K562 (cell line): Measurements from ENCODE around the gene FOXN3. TPM values are rescaled to one million over a fixed set of nuclear protein-coding genes. Genes with fewer than 3 reads are reported as not detected.

Experiments
- ATAC-seq: fragments of 200-7000 bp; cut with Tn5 transposase; 3 replicates; pipeline ENCODE4 v1.9.1; 2020; ENCODE audit warnings: moderate library complexity
- Bru-seq: library from RNA; stranded (reverse); fragments of 400-500 nt; gene quantifications from one replicate; lab custom pipeline; 2021; lab: Mats Ljungman, UMichigan
- BruChase-seq, 2 experiments: library from RNA; stranded (reverse); fragments of 400-500 nt; gene quantifications; one replicate each; lab custom pipeline; 2021; lab: Mats Ljungman, UMichigan
- BruUV-seq: library from RNA; stranded (reverse); fragments of 400-500 nt; replicated peaks from 2 replicates; lab custom pipeline; 2021; lab: Mats Ljungman, UMichigan
- CTCF ChIA-PET: fragments of 300-600 bp; formaldehyde crosslinking; extraction: SDS; loops from one replicate; lab custom pipeline; 2021; ENCODE audit warnings: low intra/inter-chr PET ratio; lab: Yijun Ruan, JAX
- POLR2A ChIA-PET: fragments of 300-600, 350-650 bp; sonication (Branson Sonifier 250); formaldehyde crosslinking; extraction: SDS; loops from one replicate; lab custom pipeline; 2021; ENCODE audit warnings: antibody characterized with exemption, inconsistent platforms; lab: Yijun Ruan, JAX
- DNase-seq, 4 experiments: peaks; one replicate each; pipeline versions ENCODE4 v3.0.0 to v3.0.0-alpha.2; 2011 to 2018; ENCODE audit warnings: low spot score in 3 of 4, mixed read lengths in 3 of 4; ENCODE audit errors: extremely low read depth in 1 of 4
- FAIRE-seq: peaks from 2 replicates; lab custom pipeline; 2011; peaks lifted over from hg19 to GRCh38; lab: Jason Lieb, UNC
- H2AFZ ChIP-seq: 2 replicates; pipeline ENCODE4 v1.6.0; 2011; ENCODE audit warnings: low read depth, low read length, control low read depth, inconsistent platforms
- H3K27ac ChIP-seq: fragments of 200-600 bp; 3 replicates; pipeline ENCODE4 v1.8.0; 2011; ENCODE audit warnings: low read depth, mild to moderate bottlenecking, control low read depth, inconsistent platforms, low read length, moderate library complexity, mixed read lengths; ENCODE audit errors: extremely low read depth
- H3K27me3 ChIP-seq, 2 experiments: fragments of 300-600 bp in 1 of 2; 2 replicates in 1 of 2; 3 replicates in 1 of 2; pipeline versions ENCODE4 v1.6.0 to v1.8.0; 2011; ENCODE audit warnings: inconsistent platforms in 2 of 2, low read length in 2 of 2, mild to moderate bottlenecking in 1 of 2, mixed read lengths in 1 of 2, moderate library complexity in 1 of 2; ENCODE audit not compliant: control insufficient read depth in 2 of 2, insufficient read depth in 2 of 2
- H3K36me3 ChIP-seq: fragments of 300-600 bp; 3 replicates; pipeline ENCODE4 v1.8.0; 2011; ENCODE audit warnings: mild to moderate bottlenecking, low read length, inconsistent platforms; ENCODE audit not compliant: control insufficient read depth, insufficient read depth
- H3K4me1 ChIP-seq, 2 experiments: fragments of 200-600 bp in 1 of 2; replicated peaks in 1 of 2; 2 replicates in 1 of 2; 3 replicates in 1 of 2; pipeline versions ENCODE4 v1.5.1 to v1.8.0; 2011; ENCODE audit warnings: inconsistent platforms in 2 of 2, low read length in 2 of 2, mild to moderate bottlenecking in 1 of 2, mixed read lengths in 1 of 2, moderate library complexity in 1 of 2; ENCODE audit not compliant: control insufficient read depth in 2 of 2, insufficient read depth in 2 of 2
- H3K4me2 ChIP-seq: 2 replicates; pipeline ENCODE4 v1.6.1; 2011; ENCODE audit warnings: low read length, control low read depth, inconsistent platforms, mixed read lengths; ENCODE audit not compliant: insufficient read depth
- H3K4me3 ChIP-seq: fragments of 200-600 bp; sonication (generic), shearing (Covaris generic); 2 replicates; pipeline ENCODE4 v1.5.1; 2016; ENCODE audit warnings: control low read depth, inconsistent platforms
- H3K79me2 ChIP-seq: fragments of 200-600 bp; 3 replicates; pipeline ENCODE4 v1.8.0; 2011; ENCODE audit warnings: low read length, inconsistent platforms; ENCODE audit not compliant: control insufficient read depth, insufficient read depth
- H3K9ac ChIP-seq, 2 experiments: 2 replicates each; pipeline versions ENCODE4 v1.6.0 to v1.6.1; 2011; ENCODE audit warnings: low read depth in 2 of 2, low read length in 2 of 2, control low read depth in 1 of 2, inconsistent platforms in 1 of 2, mild to moderate bottlenecking in 1 of 2, mixed read lengths in 1 of 2; ENCODE audit not compliant: insufficient read depth in 1 of 2
- H3K9me1 ChIP-seq: one replicate; pipeline ENCODE4 v1.6.0; 2011; ENCODE audit warnings: inconsistent platforms, mild to moderate bottlenecking, low read length, moderate library complexity; ENCODE audit not compliant: control insufficient read depth, insufficient read depth
- H3K9me3 ChIP-seq: replicated peaks from 2 replicates; pipeline ENCODE4 v1.5.1; 2011; ENCODE audit warnings: low read depth, low read length, inconsistent platforms; ENCODE audit not compliant: control insufficient read depth, insufficient read depth
- H4K20me1 ChIP-seq: replicated peaks from 2 replicates; pipeline ENCODE4 v1.6.1; 2011; ENCODE audit warnings: low read length, inconsistent platforms, mixed read lengths; ENCODE audit not compliant: control insufficient read depth, insufficient read depth
- ADNP ChIP-seq: fragments of 200-800 bp; sonication (Bioruptor generic); IDR thresholded peaks from 2 replicates; pipeline ENCODE4 v1.6.1; 2016; ENCODE audit warnings: missing genetic modification characterization, missing compliant biosample characterization
- CREB1 ChIP-seq, 2 experiments: sonication (generic) in 1 of 2; formaldehyde crosslinking in 1 of 2; IDR thresholded peaks; 2 replicates each; pipeline versions ENCODE4 v1.6.1 to v1.8.0; 2012 to 2022; ENCODE audit warnings: inconsistent platforms in 1 of 2, mild to moderate bottlenecking in 1 of 2, missing genetic modification reagents in 1 of 2, moderate library complexity in 1 of 2
- ETV6 ChIP-seq, 3 experiments: fragments of 150-350 bp in 1 of 3; sonication (generic) in 1 of 3; formaldehyde crosslinking in 1 of 3; IDR thresholded peaks; 2 replicates each; pipeline versions ENCODE4 v1.6.1 to v1.8.0; 2014 to 2022; ENCODE audit warnings: borderline replicate concordance in 2 of 3, low read depth in 2 of 3, antibody characterized with exemption in 1 of 3, low read length in 1 of 3, mild to moderate bottlenecking in 1 of 3, missing genetic modification reagents in 1 of 3
- FOXK1 ChIP-seq: sonication (generic); formaldehyde crosslinking; IDR thresholded peaks from 2 replicates; pipeline ENCODE4 v1.8.0; 2022; ENCODE audit warnings: missing genetic modification reagents, mild to moderate bottlenecking, borderline replicate concordance
- HLTF ChIP-seq: fragments of 450-650 bp; IDR thresholded peaks from 2 replicates; pipeline ENCODE4 v1.6.1; 2016
- NEUROD1 ChIP-seq: fragments of 150-350 bp; IDR thresholded peaks from 2 replicates; pipeline ENCODE4 v1.6.1; 2014; ENCODE audit warnings: borderline replicate concordance, low read length, low read depth; ENCODE audit not compliant: partially characterized antibody
- RNF2 ChIP-seq: sonication (generic); IDR thresholded peaks from 2 replicates; pipeline ENCODE4 v1.6.1; 2016
- SMAD1 ChIP-seq: fragments of 150-350 bp; IDR thresholded peaks from 2 replicates; pipeline ENCODE4 v1.6.1; 2014; ENCODE audit warnings: low read length, low read depth; ENCODE audit not compliant: partially characterized antibody
- WGBS: fragments of 100-300 bp; shearing (Covaris generic); methylation state at CpG from one replicate; pipeline ENCODE4 v1.1.6; 2016; ENCODE audit warnings: low coverage, mixed read lengths; ENCODE audit not compliant: insufficient coverage; ENCODE audit errors: missing lambda C conversion rate; 5-methylcytosine and 5-hydroxymethylcytosine counted together
- in situ Hi-C: fragments of 300-500 bp; cut with MboI; formaldehyde crosslinking; loops from 4 replicates; pipeline ENCODE4 v1.15.0; 2018; ENCODE audit warnings: inconsistent platforms, mixed read lengths
- intact Hi-C: fragments of 100-400 bp; cut with micrococcal nuclease; formaldehyde crosslinking; loops from 2 replicates; pipeline ENCODE4 v1.14.2; 2022
- long read RNA-seq, 3 experiments: library from polyadenylated mRNA in 2 of 3; library from RNA in 1 of 3; unstranded in 2 of 3; stranded (forward) in 1 of 3; transcript quantifications; one replicate each; pipeline ENCODE4 v2.0.0, GENCODE V29; 2019 to 2022
- polyA minus RNA-seq, 3 experiments: library from RNA; depleted of rRNA, polyadenylated mRNA; stranded (reverse); fragments of >200 nt; gene quantifications; 2 replicates each; pipeline ENCODE4 v1.2.3, GENCODE V29; 2011
- polyA plus RNA-seq, 8 experiments: library from polyadenylated mRNA; depleted of rRNA in 4 of 8; stranded (reverse) in 5 of 8; unstranded in 3 of 8; fragments of >200 nt; fragmentation: Nextera tagmentation in 2 of 8; fragmentation: Illumina TruSeq in 1 of 8; extraction: Ambion mirVana in 2 of 8; extraction: Trizol in 1 of 8; gene quantifications; 2 replicates each; pipeline versions ENCODE4 v1.2.1 to v1.2.3, GENCODE V29; 2011 to 2014; ENCODE audit warnings: inconsistent platforms in 1 of 8, missing spikeins in 1 of 8
- total RNA-seq, 7 experiments: library from RNA; depleted of rRNA in 6 of 7; stranded (reverse); fragments of >200 nt in 6 of 7; fragmentation: Illumina TruSeq in 2 of 7; extraction: Trizol in 2 of 7; gene quantifications; 2 replicates each; pipeline versions ENCODE4 v1.2.1 to v1.2.3, GENCODE V29; 2011 to 2021; ENCODE audit warnings: low replicate concordance in 1 of 7
- TF ChIP-seq, protein P1 (sequence below): fragments of 200-800 bp; sonication (Bioruptor generic); IDR thresholded peaks from 2 replicates; pipeline ENCODE4 v1.6.1; 2017; ENCODE audit warnings: missing genetic modification characterization, missing compliant biosample characterization
- TF ChIP-seq, protein P2 (sequence below): sonication (generic); formaldehyde crosslinking; IDR thresholded peaks from 2 replicates; pipeline ENCODE4 v1.5.0; 2020; ENCODE audit warnings: missing genetic modification reagents
- TF ChIP-seq, protein P3 (sequence below), 2 experiments: IDR thresholded peaks; 2 replicates each; pipeline ENCODE4 v1.6.1; 2011; ENCODE audit warnings: borderline replicate concordance in 1 of 2, control low read depth in 1 of 2, low read depth in 1 of 2, low read length in 1 of 2, mild to moderate bottlenecking in 1 of 2, mixed read lengths in 1 of 2, moderate library complexity in 1 of 2; ENCODE audit not compliant: insufficient read depth in 1 of 2, insufficient read length in 1 of 2, poor library complexity in 1 of 2, severe bottlenecking in 1 of 2; ENCODE audit errors: extremely low read depth in 1 of 2

FOXN3 gene, protein sequence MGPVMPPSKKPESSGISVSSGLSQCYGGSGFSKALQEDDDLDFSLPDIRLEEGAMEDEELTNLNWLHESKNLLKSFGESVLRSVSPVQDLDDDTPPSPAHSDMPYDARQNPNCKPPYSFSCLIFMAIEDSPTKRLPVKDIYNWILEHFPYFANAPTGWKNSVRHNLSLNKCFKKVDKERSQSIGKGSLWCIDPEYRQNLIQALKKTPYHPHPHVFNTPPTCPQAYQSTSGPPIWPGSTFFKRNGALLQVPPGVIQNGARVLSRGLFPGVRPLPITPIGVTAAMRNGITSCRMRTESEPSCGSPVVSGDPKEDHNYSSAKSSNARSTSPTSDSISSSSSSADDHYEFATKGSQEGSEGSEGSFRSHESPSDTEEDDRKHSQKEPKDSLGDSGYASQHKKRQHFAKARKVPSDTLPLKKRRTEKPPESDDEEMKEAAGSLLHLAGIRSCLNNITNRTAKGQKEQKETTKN
- total RNA-seq (2011; cell fraction: chromatin; rRNA removed; ENCODE audit: low replicate concordance) = 3.1 and 4.8 TPM in 2 replicates
- 1.8 and 2.0 TPM in 2 replicates for total RNA-seq (2011; cell fraction: nucleolus; rRNA removed)
- total RNA-seq (2011; cell fraction: nucleoplasm; rRNA removed) = 2.7 and 3.7 TPM in 2 replicates
- 0.50 and 2.0 TPM in 2 replicates for total RNA-seq (2014; rRNA removed)
- total RNA-seq (2014; rRNA removed; fragmentation: Illumina TruSeq; extraction: Trizol) = 0.35 and 0.36 TPM in 2 replicates
- 0.40 and 0.57 TPM in 2 replicates for total RNA-seq (2015; rRNA removed; fragmentation: Illumina TruSeq; extraction: Trizol)
- total RNA-seq (2021) = 1.3 and 1.7 TPM in 2 replicates
- 0.36 and 0.79 TPM in 2 replicates for polyA plus RNA-seq (2011; rRNA removed)
- 0.15 and 0.29 TPM in 2 replicates for polyA plus RNA-seq (2011; cell fraction: cytosol; rRNA removed)
- polyA plus RNA-seq (2011; cell fraction: nucleus; rRNA removed) = 0.24 and 0.34 TPM in 2 replicates
- 0.59 and 1.4 TPM in 2 replicates for polyA plus RNA-seq (2012)
- 0.55 and 0.66 TPM in 2 replicates for polyA plus RNA-seq (2014; fragmentation: Illumina TruSeq; extraction: Trizol)
- polyA plus RNA-seq (2014; fragmentation: Nextera tagmentation; extraction: Ambion mirVana) = under 1 TPM; 0.07 to 0.39 TPM
- 0.32 and 0.57 TPM in 2 replicates for polyA plus RNA-seq (2014; rRNA removed)
- 0.42 and 0.48 TPM in 2 replicates for polyA minus RNA-seq (2011; rRNA and poly(A)+ RNA removed)
- polyA minus RNA-seq (2011; cell fraction: cytosol; rRNA and poly(A)+ RNA removed) = 0.29 and 1.5 TPM in 2 replicates
- polyA minus RNA-seq (2011; cell fraction: nucleus; rRNA and poly(A)+ RNA removed) = 0.78 and 1.2 TPM in 2 replicates
- Bru-seq, nascent RNA = percentile 37 among the genes with signal in this experiment
- BruChase-seq, experiment 1, labeled RNA remaining after a 2-hour chase = percentile 37 among the genes with signal in this experiment
- BruChase-seq, experiment 2, labeled RNA remaining after a 6-hour chase = percentile 36 among the genes with signal in this experiment
- long read RNA-seq, experiment 1, partial matches to known transcripts = 0 of 4 reads
- long read RNA-seq, experiment 1, other reads (novel, unspliced or antisense) = 3 of 4 reads
- long read RNA-seq, experiment 2, partial matches to known transcripts = 0 of 1 reads
- long read RNA-seq, experiment 2, other reads (novel, unspliced or antisense) = 1 of 1 reads
- long read RNA-seq, experiment 3 = 0 reads

DNA sequence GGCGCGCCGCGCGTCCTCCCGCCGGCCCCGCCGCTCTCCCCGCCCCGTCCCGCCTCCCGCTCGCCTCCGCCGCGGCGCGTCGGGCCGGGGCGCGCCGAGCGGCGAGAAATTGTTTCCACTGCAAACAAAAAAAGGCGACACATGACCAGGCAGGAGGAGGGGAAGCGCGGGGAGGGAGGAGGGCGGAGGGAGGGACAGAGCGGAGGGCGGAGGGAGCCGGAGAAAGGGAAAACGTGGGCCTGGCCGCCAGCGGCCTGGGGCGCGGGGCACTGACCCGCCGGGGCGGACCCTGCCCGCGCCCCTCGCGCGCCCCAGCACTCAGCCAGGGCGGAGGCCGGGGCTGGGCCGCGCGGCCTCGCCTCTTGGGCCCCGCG, at the start of gene FOXN3:
Gene FOXN3, minus strand, starts transcription at position 143 of the 374 bp plus-strand sequence. CDS start 4,757 bp downstream, outside the sequence.
- H3K27ac ChIP-seq = no peak within 1 kb of the TSS
- CTCF ChIA-PET = no interaction called here
- TF ChIP-seq CREB1 (IDR thresholded peaks at IDR 0.05) (peak; percentile 57; the same call in 1 of the 2 replicates), CREB1 (CRISPR knock-in tag; IDR thresholded peaks at IDR 0.05) (peak; percentile 21; the same call in 1 of the 2 replicates), RNF2 (no peak), ADNP (tag) (no peak), ETV6 (IDR thresholded peaks at IDR 0.05; ENCODE audit: borderline replicate concordance in 1 of 2, low read depth in 2 of 2, low read length in 1 of 2) (no peak), ETV6 (CRISPR knock-in tag; IDR thresholded peaks at IDR 0.05; ENCODE audit: borderline replicate concordance) (no peak), NEUROD1 (peak; percentile 36), HLTF (no peak), FOXK1 (CRISPR knock-in tag) (no peak), SMAD1 (no peak)
- TF ChIP-seq, protein P1, sequence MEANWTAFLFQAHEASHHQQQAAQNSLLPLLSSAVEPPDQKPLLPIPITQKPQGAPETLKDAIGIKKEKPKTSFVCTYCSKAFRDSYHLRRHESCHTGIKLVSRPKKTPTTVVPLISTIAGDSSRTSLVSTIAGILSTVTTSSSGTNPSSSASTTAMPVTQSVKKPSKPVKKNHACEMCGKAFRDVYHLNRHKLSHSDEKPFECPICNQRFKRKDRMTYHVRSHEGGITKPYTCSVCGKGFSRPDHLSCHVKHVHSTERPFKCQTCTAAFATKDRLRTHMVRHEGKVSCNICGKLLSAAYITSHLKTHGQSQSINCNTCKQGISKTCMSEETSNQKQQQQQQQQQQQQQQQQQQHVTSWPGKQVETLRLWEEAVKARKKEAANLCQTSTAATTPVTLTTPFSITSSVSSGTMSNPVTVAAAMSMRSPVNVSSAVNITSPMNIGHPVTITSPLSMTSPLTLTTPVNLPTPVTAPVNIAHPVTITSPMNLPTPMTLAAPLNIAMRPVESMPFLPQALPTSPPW (CRISPR knock-in tag) = peak; percentile 81
- TF ChIP-seq, protein P2, sequence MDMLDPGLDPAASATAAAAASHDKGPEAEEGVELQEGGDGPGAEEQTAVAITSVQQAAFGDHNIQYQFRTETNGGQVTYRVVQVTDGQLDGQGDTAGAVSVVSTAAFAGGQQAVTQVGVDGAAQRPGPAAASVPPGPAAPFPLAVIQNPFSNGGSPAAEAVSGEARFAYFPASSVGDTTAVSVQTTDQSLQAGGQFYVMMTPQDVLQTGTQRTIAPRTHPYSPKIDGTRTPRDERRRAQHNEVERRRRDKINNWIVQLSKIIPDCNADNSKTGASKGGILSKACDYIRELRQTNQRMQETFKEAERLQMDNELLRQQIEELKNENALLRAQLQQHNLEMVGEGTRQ = peak; percentile 48; the same call in 1 of the 2 replicates
- TF ChIP-seq, protein P3, sequence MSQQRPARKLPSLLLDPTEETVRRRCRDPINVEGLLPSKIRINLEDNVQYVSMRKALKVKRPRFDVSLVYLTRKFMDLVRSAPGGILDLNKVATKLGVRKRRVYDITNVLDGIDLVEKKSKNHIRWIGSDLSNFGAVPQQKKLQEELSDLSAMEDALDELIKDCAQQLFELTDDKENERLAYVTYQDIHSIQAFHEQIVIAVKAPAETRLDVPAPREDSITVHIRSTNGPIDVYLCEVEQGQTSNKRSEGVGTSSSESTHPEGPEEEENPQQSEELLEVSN (IDR thresholded peaks at IDR 0.05; ENCODE audit: borderline replicate concordance in 1 of 2, extremely low read depth in 1 of 2, insufficient read depth in 1 of 2, insufficient read length in 1 of 2, low read depth in 1 of 2, low read length in 1 of 2, poor library complexity in 1 of 2, severe bottlenecking in 1 of 2) = peak in 1 of 2 experiments; percentile 36

More for the DNA sequence above, at the start of gene FOXN3:
- peak; percentile 82 for ATAC-seq
- H3K9me1 ChIP-seq = no peaks in the 10 kb centered on the region
- peaks cover 0 to 19% of the 10 kb centered on the region in 2 experiments; a peak in 2 of 5 replicates for H3K4me1 ChIP-seq
- peak within 1 kb of the TSS; percentile 39 for H3K4me3 ChIP-seq
- DNase-seq = peak; percentile 69 to 79 (median 72)
- no peaks in the 10 kb centered on the region for H3K9me3 ChIP-seq
- in situ Hi-C loops = no loop called here
- peak within 1 kb of the TSS; percentile 55 for H3K4me2 ChIP-seq
- H3K27me3 ChIP-seq = peaks cover 0 to 5% of the 10 kb centered on the region in 2 experiments; a peak in 1 of 5 replicates
- no peaks in the 10 kb centered on the region for H3K79me2 ChIP-seq
- WGBS = no CpG with 5 or more reads among the region's 54 CpGs
- no TSS peak for BruUV-seq
- no peak for FAIRE-seq
- POLR2A ChIA-PET = no interaction called here
- no peaks in the 10 kb centered on the region for H4K20me1 ChIP-seq
- intact Hi-C loops = no loop called here
- peak within 1 kb of the TSS; percentile 79 for H2AFZ ChIP-seq
- H3K36me3 ChIP-seq = no peaks in the 10 kb centered on the region
- peak within 1 kb of the TSS in 1 of 2 experiments; percentile 84; a peak in 2 of 4 replicates for H3K9ac ChIP-seq
